Smooth muscle cell (in vitro differentiated cells): ENCODE results near the gene PAX9. TPM values are rescaled to one million over a fixed set of nuclear protein-coding genes. Genes with fewer than 3 reads are reported as not detected.
"Not testable (repeated sequence)": the region's sequence is repeated elsewhere in the genome, so short reads cannot be mapped to it uniquely, and the experiment has no call there.

Experiments used
- DNase-seq: peaks from one replicate; lab custom pipeline; 2025; ENCODE audit not compliant: unreplicated experiment; lab: John Stamatoyannopoulos, UW
- H2AFZ ChIP-seq: fragments of 200-600 bp; sonication (generic); 2 replicates; pipeline ENCODE4 v1.6.0; 2016; ENCODE audit warnings: antibody characterized with exemption, low read depth, mild to moderate bottlenecking
- H3F3A ChIP-seq: fragments of 200-600 bp; sonication (generic); 2 replicates; pipeline ENCODE4 v1.6.0; 2017; ENCODE audit warnings: antibody characterized with exemption, low read depth
- H3K27ac ChIP-seq: fragments of 200-600 bp; sonication (generic); 2 replicates; pipeline ENCODE4 v1.5.1; 2016; ENCODE audit warnings: low read depth, mild to moderate bottlenecking
- H3K27me3 ChIP-seq: fragments of 200-600 bp; sonication (generic); 2 replicates; pipeline ENCODE4 v1.6.1; 2016; ENCODE audit warnings: low read depth, mild to moderate bottlenecking
- H3K36me3 ChIP-seq: fragments of 200-600 bp; sonication (generic); 2 replicates; pipeline ENCODE4 v1.5.1; 2016; ENCODE audit warnings: low read depth
- H3K4me1 ChIP-seq: fragments of 200-600 bp; sonication (generic); 2 replicates; pipeline ENCODE4 v1.5.1; 2016; ENCODE audit warnings: low read depth
- H3K4me2 ChIP-seq: fragments of 200-600 bp; sonication (generic); 2 replicates; pipeline ENCODE4 v1.6.0; 2016; ENCODE audit warnings: mild to moderate bottlenecking
- H3K4me3 ChIP-seq: fragments of 200-600 bp; sonication (generic); 2 replicates; pipeline ENCODE4 v1.5.1; 2016; ENCODE audit warnings: mild to moderate bottlenecking
- H3K79me2 ChIP-seq: fragments of 200-600 bp; sonication (generic); 2 replicates; pipeline ENCODE4 v1.6.0; 2016; ENCODE audit warnings: low read depth, mild to moderate bottlenecking
- H3K9ac ChIP-seq: fragments of 200-600 bp; sonication (generic); 2 replicates; pipeline ENCODE4 v1.6.0; 2016; ENCODE audit warnings: low read depth
- H3K9me3 ChIP-seq: fragments of 200-600 bp; sonication (generic); replicated peaks from 2 replicates; pipeline ENCODE4 v1.5.1; 2016; ENCODE audit warnings: low read depth
- H4K20me1 ChIP-seq: fragments of 200-600 bp; sonication (generic); 2 replicates; pipeline ENCODE4 v1.6.0; 2016; ENCODE audit warnings: low read depth
- CTCF ChIP-seq: fragments of 200-600 bp; sonication (generic); IDR thresholded peaks from 2 replicates; pipeline ENCODE4 v1.5.1; 2017; ENCODE audit warnings: borderline replicate concordance, mild to moderate bottlenecking, antibody characterized with exemption; ENCODE audit not compliant: insufficient read depth, poor library complexity, severe bottlenecking
- WGBS: methylation state at CpG from one replicate; pipeline ENCODE4 v1.1.7; 2016; ENCODE audit warnings: low lambda C conversion rate; 5-methylcytosine and 5-hydroxymethylcytosine counted together
- polyA plus RNA-seq: library from polyadenylated mRNA; unstranded; fragments of >200 nt; fragmentation: Nextera tagmentation; extraction: Ambion mirVana; gene quantifications from 2 replicates; pipeline ENCODE4 v1.2.1, GENCODE V29; 2016
- total RNA-seq: library from RNA; depleted of rRNA; stranded (reverse); fragments of >200 nt; gene quantifications from 2 replicates; pipeline ENCODE4 v1.2.3, GENCODE V29; 2014

The PAX9 gene
- total and polyA plus RNA-seq, 2 experiments from 2014 or later = not detected

- Histone ChIP-seq H3K4me2 (no peak overlapping the region), H3K27ac (no peak overlapping the region), H3F3A (no peaks in the 10 kb centered on the region), H3K9me3 (no peaks in the 10 kb centered on the region), H3K27me3 (no peaks in the 10 kb centered on the region), H2AFZ (no peak overlapping the region), H3K9ac (no peak overlapping the region), H3K36me3 (no peaks in the 10 kb centered on the region), H3K4me1 (no peaks in the 10 kb centered on the region), H4K20me1 (no peaks in the 10 kb centered on the region), H3K4me3 (no peak overlapping the region), H3K79me2 (no peaks in the 10 kb centered on the region)
- no peak for TF ChIP-seq CTCF
- no peak for DNase-seq
- WGBS = 5% methylated on average over 1 of the region's 1 CpG
Observed at GRCh38 chr14:36690311-36691040, 28.8 kb downstream of the PAX9 start.

GRCh38 chr14:36699420-36699819 lies 37.8 kb downstream of the PAX9 start:
- not testable (repeated sequence) for H3K36me3 ChIP-seq, H3F3A ChIP-seq, H3K27me3 ChIP-seq, H3K79me2 ChIP-seq, H3K4me3 ChIP-seq, H3K9me3 ChIP-seq, H4K20me1 ChIP-seq, H3K27ac ChIP-seq, H3K4me1 ChIP-seq, H3K9ac ChIP-seq, H3K4me2 ChIP-seq, DNase-seq, H2AFZ ChIP-seq
- 73% methylated on average over 7 of the region's 7 CpGs for WGBS

- no peak overlapping the region for H2AFZ ChIP-seq
- H3K4me1 ChIP-seq = no peaks in the 10 kb centered on the region
- H3K36me3 ChIP-seq = no peaks in the 10 kb centered on the region
- no peaks in the 10 kb centered on the region for H3K27me3 ChIP-seq
- no peaks in the 10 kb centered on the region for H4K20me1 ChIP-seq
- no peaks in the 10 kb centered on the region for H3K79me2 ChIP-seq
- H3K9ac ChIP-seq = no peak overlapping the region
- no peaks in the 10 kb centered on the region for H3F3A ChIP-seq
- 97% methylated on average over 1 of the region's 1 CpG for WGBS
- no peak for DNase-seq
- no peak for TF ChIP-seq CTCF
- no peaks in the 10 kb centered on the region for H3K9me3 ChIP-seq
- H3K4me2 ChIP-seq = no peak overlapping the region
- H3K27ac ChIP-seq = no peak overlapping the region
- no peak overlapping the region for H3K4me3 ChIP-seq
Observed at GRCh38 chr14:36700651-36701050, 39.0 kb downstream of the PAX9 start.

GRCh38 chr14:36701132-36701531 lies 39.5 kb downstream of the PAX9 start:
- Histone ChIP-seq H2AFZ (no peak overlapping the region), H3K27me3 (no peaks in the 10 kb centered on the region), H3K79me2 (no peaks in the 10 kb centered on the region), H3K9me3 (no peaks in the 10 kb centered on the region), H3K4me1 (no peaks in the 10 kb centered on the region), H3K9ac (no peak overlapping the region), H3K4me2 (no peak overlapping the region), H4K20me1 (no peaks in the 10 kb centered on the region), H3K27ac (no peak overlapping the region), H3K4me3 (no peak overlapping the region), H3K36me3 (no peaks in the 10 kb centered on the region), H3F3A (no peaks in the 10 kb centered on the region)
- no peak for TF ChIP-seq CTCF
- DNase-seq = no peak
- 32% methylated on average over 1 of the region's 1 CpG for WGBS
